ENCODE data around the gene ACSF2. TPM values are rescaled to one million over a fixed set of nuclear protein-coding genes. Genes with fewer than 3 reads are reported as not detected.

The ACSF2 gene
- total and polyA plus RNA-seq, 2 experiments from 2014 or later: 43.1 to 47.9 TPM

- no peak overlapping the region for H3K4me2 ChIP-seq
- H2AFZ ChIP-seq: no peak overlapping the region
- no peaks in the 10 kb centered on the region for H3K36me3 ChIP-seq (replicated peaks; ENCODE audit: insufficient read depth, low read depth)
- H3K9me2 ChIP-seq (replicated peaks; ENCODE audit: insufficient read depth): no peaks in the 10 kb centered on the region
- TF ChIP-seq EZH2 (IDR thresholded peaks at IDR 0.05; ENCODE audit: borderline replicate concordance) (no peak), EZH2phosphoT487 (IDR thresholded peaks at IDR 0.05; ENCODE audit: low read depth, severe bottlenecking, unreplicated experiment) (no peak), CTCF (IDR thresholded peaks at IDR 0.05; ENCODE audit: poor library complexity) (no peak)
- no peaks in the 10 kb centered on the region for H3K79me2 ChIP-seq
- DNase-seq (ENCODE audit: low spot score): no peak
- no peak overlapping the region for H3K27ac ChIP-seq
- H3K4me3 ChIP-seq: no peak overlapping the region
- 84% methylated on average over 5 of the region's 5 CpGs for WGBS (ENCODE audit: low lambda C conversion rate, missing lambda C conversion rate)
- H4K20me1 ChIP-seq (ENCODE audit: insufficient read depth, poor library complexity, severe bottlenecking): no peaks in the 10 kb centered on the region
- H3K27me3 ChIP-seq: peaks cover 3% of the 10 kb centered on the region
- H3K9me3 ChIP-seq (ENCODE audit: low read depth): no peaks in the 10 kb centered on the region
- H3K4me1 ChIP-seq (ENCODE audit: insufficient read depth): no peaks in the 10 kb centered on the region
These were observed 19.4 kb upstream of the ACSF2 start for GRCh38 chr17:50406578-50406977.

GRCh38 chr17:50407921-50408320, 18.1 kb upstream of the ACSF2 start:
- no peaks in the 10 kb centered on the region for H3K9me3 ChIP-seq (ENCODE audit: low read depth)
- peaks cover 3% of the 10 kb centered on the region for H3K27me3 ChIP-seq
- no peaks in the 10 kb centered on the region for H3K79me2 ChIP-seq
- H3K27ac ChIP-seq: no peak overlapping the region
- H3K4me1 ChIP-seq (ENCODE audit: insufficient read depth): no peaks in the 10 kb centered on the region
- no peak for DNase-seq (ENCODE audit: low spot score)
- no peak overlapping the region for H3K4me3 ChIP-seq
- no peak overlapping the region for H2AFZ ChIP-seq
- H3K36me3 ChIP-seq (replicated peaks; ENCODE audit: insufficient read depth, low read depth): no peaks in the 10 kb centered on the region
- no peaks in the 10 kb centered on the region for H4K20me1 ChIP-seq (ENCODE audit: insufficient read depth, poor library complexity, severe bottlenecking)
- 91% methylated on average over 4 of the region's 4 CpGs for WGBS (ENCODE audit: low lambda C conversion rate, missing lambda C conversion rate)
- no peaks in the 10 kb centered on the region for H3K9me2 ChIP-seq (replicated peaks; ENCODE audit: insufficient read depth)
- H3K4me2 ChIP-seq: no peak overlapping the region
- no peak for TF ChIP-seq EZH2 (IDR thresholded peaks at IDR 0.05; ENCODE audit: borderline replicate concordance)
- no peak for TF ChIP-seq EZH2phosphoT487 (IDR thresholded peaks at IDR 0.05; ENCODE audit: low read depth, severe bottlenecking, unreplicated experiment)
- no peak for TF ChIP-seq CTCF (IDR thresholded peaks at IDR 0.05; ENCODE audit: poor library complexity)

- Histone ChIP-seq H2AFZ (no peak overlapping the region), H3K36me3 (replicated peaks; ENCODE audit: insufficient read depth, low read depth) (no peaks in the 10 kb centered on the region), H3K27ac (no peak overlapping the region), H3K4me1 (ENCODE audit: insufficient read depth) (no peaks in the 10 kb centered on the region), H3K4me3 (no peak overlapping the region), H3K79me2 (no peaks in the 10 kb centered on the region), H3K9me2 (replicated peaks; ENCODE audit: insufficient read depth) (no peaks in the 10 kb centered on the region), H4K20me1 (ENCODE audit: insufficient read depth, poor library complexity, severe bottlenecking) (no peaks in the 10 kb centered on the region), H3K4me2 (no peak overlapping the region), H3K9me3 (ENCODE audit: low read depth) (no peaks in the 10 kb centered on the region), H3K27me3 (no peaks in the 10 kb centered on the region)
- no peak for DNase-seq (ENCODE audit: low spot score)
- TF ChIP-seq EZH2phosphoT487 (IDR thresholded peaks at IDR 0.05; ENCODE audit: low read depth, severe bottlenecking, unreplicated experiment) (no peak), EZH2 (IDR thresholded peaks at IDR 0.05; ENCODE audit: borderline replicate concordance) (no peak), CTCF (IDR thresholded peaks at IDR 0.05; ENCODE audit: poor library complexity) (no peak)
- 93% methylated on average over 4 of the region's 4 CpGs for WGBS (ENCODE audit: low lambda C conversion rate, missing lambda C conversion rate)
These were observed 13.8 kb upstream of the ACSF2 start for GRCh38 chr17:50412188-50412732.
